GM12878 (cell line): Measurements from ENCODE around the gene IL17B. TPM values are rescaled to one million over a fixed set of nuclear protein-coding genes. Genes with fewer than 3 reads are reported as not detected.

Experiments used
- ATAC-seq: fragments of 200-7000 bp; cut with Tn5 transposase; 3 replicates; pipeline ENCODE4 v1.9.1; 2020; ENCODE audit warnings: mild to moderate bottlenecking, moderate library complexity
- BruUV-seq: library from RNA; stranded (reverse); fragments of 400-500 nt; replicated peaks from 2 replicates; lab custom pipeline; 2021; lab: Mats Ljungman, UMichigan
- CTCF ChIA-PET: fragments of 300-600 bp; sonication (Branson Sonifier 250); formaldehyde crosslinking; extraction: SDS; loops from one replicate; lab custom pipeline; 2021; ENCODE audit warnings: inconsistent platforms; lab: Yijun Ruan, JAX
- POLR2A ChIA-PET: fragments of 350-600 bp; formaldehyde crosslinking; extraction: SDS; loops from one replicate; lab custom pipeline; 2021; ENCODE audit warnings: inconsistent platforms; lab: Charles Lee
- RAD21 ChIA-PET: fragments of 300-600 bp; sonication (Branson Sonifier 250); formaldehyde crosslinking; loops from one replicate; lab custom pipeline; 2023; ENCODE audit warnings: antibody characterized with exemption; ENCODE audit not compliant: unreplicated experiment; lab: Charles Lee
- SMC1A ChIA-PET: fragments of 300-600 bp; sonication (Branson Sonifier 250); formaldehyde crosslinking; loops from one replicate; lab custom pipeline; 2023; ENCODE audit not compliant: unreplicated experiment, uncharacterized antibody; lab: Charles Lee
- DNase-seq: peaks from one replicate; pipeline ENCODE4 v3.0.0-alpha.2; 2011; ENCODE audit warnings: low read depth, low spot score
- FAIRE-seq: peaks from 3 replicates; lab custom pipeline; 2011; peaks lifted over from hg19 to GRCh38; lab: Jason Lieb, UNC
- H2AFZ ChIP-seq: 2 replicates; pipeline ENCODE4 v1.6.0; 2011; ENCODE audit warnings: low read depth, low read length, control low read depth; ENCODE audit not compliant: control insufficient read depth
- H3K27ac ChIP-seq: 2 replicates; pipeline ENCODE4 v1.5.1; 2011; ENCODE audit warnings: control low read depth; ENCODE audit not compliant: control insufficient read depth, insufficient read depth
- H3K27me3 ChIP-seq, 2 experiments: replicated peaks in 1 of 2; 2 replicates each; pipeline versions ENCODE4 v1.6.0 to v1.6.1; 2011; ENCODE audit warnings: low read length in 1 of 2; ENCODE audit not compliant: control insufficient read depth in 2 of 2, insufficient read depth in 2 of 2
- H3K36me3 ChIP-seq, 2 experiments: 2 replicates each; pipeline ENCODE4 v1.5.1; 2011; ENCODE audit warnings: low read length in 1 of 2; ENCODE audit not compliant: control insufficient read depth in 2 of 2, insufficient read depth in 2 of 2
- H3K4me1 ChIP-seq: 2 replicates; pipeline ENCODE4 v1.6.1; 2011; ENCODE audit warnings: mild to moderate bottlenecking, low read length, moderate library complexity, mixed read lengths; ENCODE audit not compliant: control insufficient read depth, insufficient read depth
- H3K4me2 ChIP-seq: 2 replicates; pipeline ENCODE4 v1.6.0; 2011; ENCODE audit warnings: control low read depth; ENCODE audit not compliant: control insufficient read depth, insufficient read depth
- H3K4me3 ChIP-seq: fragments of 200-600 bp; sonication (generic); 2 replicates; pipeline ENCODE4 v1.5.1; 2016
- H3K79me2 ChIP-seq: 2 replicates; pipeline ENCODE4 v1.6.0; 2011; ENCODE audit warnings: low read length; ENCODE audit not compliant: control insufficient read depth, insufficient read depth
- H3K9ac ChIP-seq: 2 replicates; pipeline ENCODE4 v1.8.0; 2011; ENCODE audit warnings: low read length, control low read depth, mixed read lengths; ENCODE audit not compliant: control insufficient read depth, insufficient read depth
- H3K9me3 ChIP-seq: replicated peaks from 3 replicates; pipeline ENCODE4 v1.5.1; 2011; ENCODE audit warnings: mild to moderate bottlenecking, low read length; ENCODE audit not compliant: control insufficient read depth, insufficient read depth
- H4K20me1 ChIP-seq: 2 replicates; pipeline ENCODE4 v1.6.0; 2011; ENCODE audit not compliant: control insufficient read depth, insufficient read depth
- ATF7 ChIP-seq: fragments of 450-650 bp; IDR thresholded peaks from 2 replicates; pipeline ENCODE4 v1.6.1; 2016; ENCODE audit warnings: low read depth, mild to moderate bottlenecking
- BHLHE40 ChIP-seq, 2 experiments: fragments of 450-650 bp in 1 of 2; IDR thresholded peaks; 2 replicates each; pipeline ENCODE4 v1.6.1; 2011 to 2017; ENCODE audit warnings: low read depth in 2 of 2, borderline replicate concordance in 1 of 2, improper control_type of control experiment in 1 of 2, low read length in 1 of 2, mild to moderate bottlenecking in 1 of 2
- CBX3 ChIP-seq: fragments of 200-600 bp; sonication (generic); IDR thresholded peaks from 2 replicates; pipeline ENCODE4 v1.6.1; 2016; ENCODE audit warnings: low read depth, borderline replicate concordance
- CREM ChIP-seq: IDR thresholded peaks from 2 replicates; pipeline ENCODE4 v1.6.1; 2014; ENCODE audit warnings: antibody characterized with exemption, low read depth
- IKZF2 ChIP-seq, 2 experiments: fragments of 450-650 bp; IDR thresholded peaks; 2 replicates each; pipeline ENCODE4 v1.6.1; 2017; ENCODE audit warnings: mild to moderate bottlenecking in 2 of 2, moderate library complexity in 2 of 2
- RCOR1 ChIP-seq: conservative IDR thresholded peaks from 2 replicates; pipeline ENCODE4 v1.6.1; 2012; ENCODE audit warnings: low read depth, low read length, improper control_type of control experiment
- RELA ChIP-seq: fragments of 450-650 bp; IDR thresholded peaks from 2 replicates; pipeline ENCODE4 v1.8.0; 2014; ENCODE audit warnings: borderline replicate concordance; ENCODE audit not compliant: partially characterized antibody
- TARDBP ChIP-seq: IDR thresholded peaks from 2 replicates; pipeline ENCODE4 v1.6.1; 2016; ENCODE audit warnings: borderline replicate concordance
- TCF7 ChIP-seq: IDR thresholded peaks from 2 replicates; pipeline ENCODE4 v1.6.1; 2014; ENCODE audit warnings: antibody characterized with exemption, borderline replicate concordance
- ZNF207 ChIP-seq: fragments of 450-650 bp; IDR thresholded peaks from 2 replicates; pipeline ENCODE4 v1.6.1; 2014; ENCODE audit warnings: antibody characterized with exemption, mild to moderate bottlenecking, borderline replicate concordance
- ZSCAN29 ChIP-seq: fragments of 450-650 bp; IDR thresholded peaks from 2 replicates; pipeline ENCODE4 v1.6.1; 2017; ENCODE audit warnings: mild to moderate bottlenecking, moderate library complexity
- WGBS: methylation state at CpG from one replicate; pipeline ENCODE4 v1.1.6; 2016; ENCODE audit warnings: low lambda C conversion rate; ENCODE audit not compliant: insufficient replicate concordance, insufficient coverage; ENCODE audit errors: missing lambda C conversion rate; 5-methylcytosine and 5-hydroxymethylcytosine counted together
- in situ Hi-C: fragments of 300-500 bp; cut with MboI; formaldehyde crosslinking; loops from 9 replicates; pipeline ENCODE4 v1.14.3; 2018; ENCODE audit warnings: mixed read lengths
- intact Hi-C: fragments of 100-400 bp; cut with micrococcal nuclease; formaldehyde crosslinking; loops from one replicate; pipeline ENCODE4 v1.14.2; 2022; ENCODE audit not compliant: unreplicated experiment
- polyA plus RNA-seq, 11 experiments: library from polyadenylated mRNA; depleted of rRNA in 4 of 11; unstranded in 6 of 11; stranded (reverse) in 5 of 11; fragments of >200 nt; fragmentation: Nextera tagmentation in 4 of 11; fragmentation: Illumina TruSeq in 1 of 11; extraction: Ambion mirVana in 4 of 11; extraction: Trizol in 1 of 11; gene quantifications; 1 replicate in 1 of 11; 2 replicates in 10 of 11; pipeline versions ENCODE4 v1.2.1 to v1.2.3, GENCODE V29; 2011 to 2016; ENCODE audit warnings: inconsistent platforms in 2 of 11, missing spikeins in 2 of 11, low read depth in 1 of 11
- total RNA-seq, 4 experiments: library from RNA; depleted of rRNA in 3 of 4; stranded (reverse); fragments of >200 nt in 3 of 4; fragmentation: Illumina TruSeq in 1 of 4; extraction: Trizol in 1 of 4; gene quantifications; 2 replicates each; pipeline versions ENCODE4 v1.2.1 to v1.2.3, GENCODE V29; 2013 to 2021
- TF ChIP-seq, protein P1 (sequence below): IDR thresholded peaks from 2 replicates; pipeline ENCODE4 v1.6.1; 2012; ENCODE audit warnings: improper control_type of control experiment, low read depth, low read length; ENCODE audit not compliant: insufficient replicate concordance
- TF ChIP-seq, protein P2 (sequence below): fragments of 450-650 bp; IDR thresholded peaks from 2 replicates; pipeline ENCODE4 v1.6.1; 2017; ENCODE audit warnings: antibody characterized with exemption, mild to moderate bottlenecking, moderate library complexity

The IL17B gene
- total and polyA plus RNA-seq, 10 of the 15 experiments (the other 5 are each of a cell fraction or from before 2014, with no cell fraction given), result not detected

DNA sequence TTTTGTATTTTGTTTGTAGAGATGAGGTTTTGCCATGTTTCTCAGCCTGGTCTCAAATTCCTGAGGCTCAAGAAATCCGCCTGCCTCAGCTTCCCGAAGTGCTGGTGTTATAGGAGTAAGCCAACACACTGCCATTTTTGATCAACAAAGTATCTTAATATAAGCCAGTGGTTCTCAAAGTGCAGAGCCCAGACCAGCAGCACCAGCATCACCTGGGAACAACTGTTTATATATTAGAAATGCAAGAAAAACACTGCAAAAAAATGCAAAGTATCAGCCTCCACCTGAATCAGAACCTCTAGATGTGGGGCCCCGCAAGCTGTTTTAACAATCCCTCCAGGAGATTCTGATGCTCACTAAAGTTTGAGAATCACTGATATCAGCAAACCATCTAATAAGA, 6.2 kb downstream of the IL17B start:
- H3K27me3 ChIP-seq, result no peaks in the 10 kb centered on the region; a peak in 1 of 4 replicates
- intact Hi-C loops, result no loop called here
- no peaks in the 10 kb centered on the region for H3K36me3 ChIP-seq
- no peak overlapping the region for H3K27ac ChIP-seq
- no peaks in the 10 kb centered on the region for H3K79me2 ChIP-seq
- ChIA-PET CTCF (interaction anchor here (0.5 to 6.6 kb wide), 16 partner anchors 8 to 640 kb away, joined by 3 to 90 read pairs (median 4); partner anchors contain the start of gene CSNK1A1), RAD21 (interaction anchor here (1.3 kb wide), 1 partner anchor 56 kb away, joined by 5 read pairs; no protein-coding TSS in a partner anchor), SMC1A (interaction anchor here (0.5 to 3.3 kb wide), 13 partner anchors 12 to 248 kb away, joined by 3 to 18 read pairs (median 4); partner anchors contain the start of gene GRPEL2), POLR2A (no interaction called here)
- no peak for TF ChIP-seq ZNF207
- TF ChIP-seq RCOR1, result no peak
- TF ChIP-seq, protein P1, sequence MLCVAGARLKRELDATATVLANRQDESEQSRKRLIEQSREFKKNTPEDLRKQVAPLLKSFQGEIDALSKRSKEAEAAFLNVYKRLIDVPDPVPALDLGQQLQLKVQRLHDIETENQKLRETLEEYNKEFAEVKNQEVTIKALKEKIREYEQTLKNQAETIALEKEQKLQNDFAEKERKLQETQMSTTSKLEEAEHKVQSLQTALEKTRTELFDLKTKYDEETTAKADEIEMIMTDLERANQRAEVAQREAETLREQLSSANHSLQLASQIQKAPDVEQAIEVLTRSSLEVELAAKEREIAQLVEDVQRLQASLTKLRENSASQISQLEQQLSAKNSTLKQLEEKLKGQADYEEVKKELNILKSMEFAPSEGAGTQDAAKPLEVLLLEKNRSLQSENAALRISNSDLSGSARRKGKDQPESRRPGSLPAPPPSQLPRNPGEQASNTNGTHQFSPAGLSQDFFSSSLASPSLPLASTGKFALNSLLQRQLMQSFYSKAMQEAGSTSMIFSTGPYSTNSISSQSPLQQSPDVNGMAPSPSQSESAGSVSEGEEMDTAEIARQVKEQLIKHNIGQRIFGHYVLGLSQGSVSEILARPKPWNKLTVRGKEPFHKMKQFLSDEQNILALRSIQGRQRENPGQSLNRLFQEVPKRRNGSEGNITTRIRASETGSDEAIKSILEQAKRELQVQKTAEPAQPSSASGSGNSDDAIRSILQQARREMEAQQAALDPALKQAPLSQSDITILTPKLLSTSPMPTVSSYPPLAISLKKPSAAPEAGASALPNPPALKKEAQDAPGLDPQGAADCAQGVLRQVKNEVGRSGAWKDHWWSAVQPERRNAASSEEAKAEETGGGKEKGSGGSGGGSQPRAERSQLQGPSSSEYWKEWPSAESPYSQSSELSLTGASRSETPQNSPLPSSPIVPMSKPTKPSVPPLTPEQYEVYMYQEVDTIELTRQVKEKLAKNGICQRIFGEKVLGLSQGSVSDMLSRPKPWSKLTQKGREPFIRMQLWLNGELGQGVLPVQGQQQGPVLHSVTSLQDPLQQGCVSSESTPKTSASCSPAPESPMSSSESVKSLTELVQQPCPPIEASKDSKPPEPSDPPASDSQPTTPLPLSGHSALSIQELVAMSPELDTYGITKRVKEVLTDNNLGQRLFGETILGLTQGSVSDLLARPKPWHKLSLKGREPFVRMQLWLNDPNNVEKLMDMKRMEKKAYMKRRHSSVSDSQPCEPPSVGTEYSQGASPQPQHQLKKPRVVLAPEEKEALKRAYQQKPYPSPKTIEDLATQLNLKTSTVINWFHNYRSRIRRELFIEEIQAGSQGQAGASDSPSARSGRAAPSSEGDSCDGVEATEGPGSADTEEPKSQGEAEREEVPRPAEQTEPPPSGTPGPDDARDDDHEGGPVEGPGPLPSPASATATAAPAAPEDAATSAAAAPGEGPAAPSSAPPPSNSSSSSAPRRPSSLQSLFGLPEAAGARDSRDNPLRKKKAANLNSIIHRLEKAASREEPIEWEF, result no peak
- TF ChIP-seq ZSCAN29, result no peak
- TF ChIP-seq BHLHE40 (IDR thresholded peaks at IDR 0.05; ENCODE audit: borderline replicate concordance in 1 of 2, low read depth in 2 of 2, low read length in 1 of 2), result no peak
- no peak for TF ChIP-seq TARDBP
- no peak for TF ChIP-seq CREM
- no peak for TF ChIP-seq CBX3
- TF ChIP-seq ATF7, result no peak
- TF ChIP-seq, protein P2, sequence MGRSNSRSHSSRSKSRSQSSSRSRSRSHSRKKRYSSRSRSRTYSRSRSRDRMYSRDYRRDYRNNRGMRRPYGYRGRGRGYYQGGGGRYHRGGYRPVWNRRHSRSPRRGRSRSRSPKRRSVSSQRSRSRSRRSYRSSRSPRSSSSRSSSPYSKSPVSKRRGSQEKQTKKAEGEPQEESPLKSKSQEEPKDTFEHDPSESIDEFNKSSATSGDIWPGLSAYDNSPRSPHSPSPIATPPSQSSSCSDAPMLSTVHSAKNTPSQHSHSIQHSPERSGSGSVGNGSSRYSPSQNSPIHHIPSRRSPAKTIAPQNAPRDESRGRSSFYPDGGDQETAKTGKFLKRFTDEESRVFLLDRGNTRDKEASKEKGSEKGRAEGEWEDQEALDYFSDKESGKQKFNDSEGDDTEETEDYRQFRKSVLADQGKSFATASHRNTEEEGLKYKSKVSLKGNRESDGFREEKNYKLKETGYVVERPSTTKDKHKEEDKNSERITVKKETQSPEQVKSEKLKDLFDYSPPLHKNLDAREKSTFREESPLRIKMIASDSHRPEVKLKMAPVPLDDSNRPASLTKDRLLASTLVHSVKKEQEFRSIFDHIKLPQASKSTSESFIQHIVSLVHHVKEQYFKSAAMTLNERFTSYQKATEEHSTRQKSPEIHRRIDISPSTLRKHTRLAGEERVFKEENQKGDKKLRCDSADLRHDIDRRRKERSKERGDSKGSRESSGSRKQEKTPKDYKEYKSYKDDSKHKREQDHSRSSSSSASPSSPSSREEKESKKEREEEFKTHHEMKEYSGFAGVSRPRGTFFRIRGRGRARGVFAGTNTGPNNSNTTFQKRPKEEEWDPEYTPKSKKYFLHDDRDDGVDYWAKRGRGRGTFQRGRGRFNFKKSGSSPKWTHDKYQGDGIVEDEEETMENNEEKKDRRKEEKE, result no peak
- no peak for TF ChIP-seq IKZF2 (IDR thresholded peaks at IDR 0.05)
- TF ChIP-seq TCF7, result no peak
- TF ChIP-seq RELA, result no peak
- in situ Hi-C loops, result loop anchor here (5.0 kb wide), 1 partner anchor 179 kb away; the partner anchor contains the start of gene CSNK1A1
- FAIRE-seq, result no peak
- WGBS, result 70% methylated on average over 3 of the region's 3 CpGs
- H3K9ac ChIP-seq, result no peak overlapping the region
- H3K9me3 ChIP-seq, result no peaks in the 10 kb centered on the region
- H3K4me3 ChIP-seq, result no peak overlapping the region
- no peaks in the 10 kb centered on the region for H4K20me1 ChIP-seq
- no peaks in the 10 kb centered on the region for H3K4me1 ChIP-seq
- H3K4me2 ChIP-seq, result no peak overlapping the region
- DNase-seq, result no peak
- no TSS peak for BruUV-seq
- ATAC-seq, result no peak
- H2AFZ ChIP-seq, result no peak overlapping the region
